ENCODE measurements around the gene GALNT16.
A peak's percentile ranks its signal among the peaks of the same experiment; 100 is the strongest.
"Not testable (repeated sequence)": the region's sequence is repeated elsewhere in the genome, so short reads cannot be mapped to it uniquely, and the experiment has no call there.

The GALNT16 gene

GRCh38 chr14:69260190-69260860 lies 367 bp downstream of the GALNT16 start:
- DNase-seq: peak in 1 of 5 experiments; percentile 12

GRCh38 chr14:69260861-69261564 lies 1.1 kb downstream of the GALNT16 start:
- peak in 3 of 5 experiments; percentile 5 to 39 (median 6) for DNase-seq

- DNase-seq: no peak
These were observed 1.9 kb downstream of the GALNT16 start for GRCh38 chr14:69261761-69262331.

- DNase-seq: no peak
These were observed 2.6 kb downstream of the GALNT16 start for GRCh38 chr14:69262516-69262915.

- DNase-seq: no peak
These were observed 3.4 kb downstream of the GALNT16 start for GRCh38 chr14:69263364-69263763.

GRCh38 chr14:69263771-69264170 lies 3.8 kb downstream of the GALNT16 start:
- DNase-seq: no peak

GRCh38 chr14:69266572-69267345 lies 6.8 kb downstream of the GALNT16 start:
- DNase-seq: no peak

GRCh38 chr14:69267492-69267891 lies 7.5 kb downstream of the GALNT16 start:
- DNase-seq: no peak

GRCh38 chr14:69268223-69268622 lies 8.3 kb downstream of the GALNT16 start:
- DNase-seq: no peak

- no peak for DNase-seq
These were observed 8.8 kb downstream of the GALNT16 start for GRCh38 chr14:69268763-69269162.

GRCh38 chr14:69269381-69269780 lies 9.4 kb downstream of the GALNT16 start:
- no peak for DNase-seq

- DNase-seq: no peak
These were observed 10.1 kb downstream of the GALNT16 start for GRCh38 chr14:69270097-69270496.

- no peak for DNase-seq
These were observed 11.1 kb downstream of the GALNT16 start for GRCh38 chr14:69270795-69271708.

GRCh38 chr14:69274321-69274720 lies 14.4 kb downstream of the GALNT16 start:
- no peak for DNase-seq

GRCh38 chr14:69275331-69275730 lies 15.4 kb downstream of the GALNT16 start:
- DNase-seq: no peak

GRCh38 chr14:69277356-69277755 lies 17.4 kb downstream of the GALNT16 start:
- DNase-seq: not testable (repeated sequence)

- no peak for DNase-seq
These were observed 20.9 kb downstream of the GALNT16 start for GRCh38 chr14:69280746-69281291.

GRCh38 chr14:69281450-69282169 lies 21.7 kb downstream of the GALNT16 start:
- no peak for DNase-seq

GRCh38 chr14:69282448-69282847 lies 22.5 kb downstream of the GALNT16 start:
- no peak for DNase-seq

GRCh38 chr14:69284170-69284569 lies 24.2 kb downstream of the GALNT16 start:
- no peak for DNase-seq

- no peak for DNase-seq
These were observed 25.8 kb downstream of the GALNT16 start for GRCh38 chr14:69285661-69286255.

Measured in T-helper 2 cell (primary cell).